HG02852 (cell line): Measurements from ENCODE around the gene TLL1.

ENCODE experiments used
- ATAC-seq: cut with Tn5 transposase; IDR thresholded peaks from one replicate; pipeline ENCODE4 v1.9.1; 2021; ENCODE audit warnings: mild to moderate bottlenecking, moderate library complexity; ENCODE audit not compliant: unreplicated experiment

TLL1 gene

DNA sequence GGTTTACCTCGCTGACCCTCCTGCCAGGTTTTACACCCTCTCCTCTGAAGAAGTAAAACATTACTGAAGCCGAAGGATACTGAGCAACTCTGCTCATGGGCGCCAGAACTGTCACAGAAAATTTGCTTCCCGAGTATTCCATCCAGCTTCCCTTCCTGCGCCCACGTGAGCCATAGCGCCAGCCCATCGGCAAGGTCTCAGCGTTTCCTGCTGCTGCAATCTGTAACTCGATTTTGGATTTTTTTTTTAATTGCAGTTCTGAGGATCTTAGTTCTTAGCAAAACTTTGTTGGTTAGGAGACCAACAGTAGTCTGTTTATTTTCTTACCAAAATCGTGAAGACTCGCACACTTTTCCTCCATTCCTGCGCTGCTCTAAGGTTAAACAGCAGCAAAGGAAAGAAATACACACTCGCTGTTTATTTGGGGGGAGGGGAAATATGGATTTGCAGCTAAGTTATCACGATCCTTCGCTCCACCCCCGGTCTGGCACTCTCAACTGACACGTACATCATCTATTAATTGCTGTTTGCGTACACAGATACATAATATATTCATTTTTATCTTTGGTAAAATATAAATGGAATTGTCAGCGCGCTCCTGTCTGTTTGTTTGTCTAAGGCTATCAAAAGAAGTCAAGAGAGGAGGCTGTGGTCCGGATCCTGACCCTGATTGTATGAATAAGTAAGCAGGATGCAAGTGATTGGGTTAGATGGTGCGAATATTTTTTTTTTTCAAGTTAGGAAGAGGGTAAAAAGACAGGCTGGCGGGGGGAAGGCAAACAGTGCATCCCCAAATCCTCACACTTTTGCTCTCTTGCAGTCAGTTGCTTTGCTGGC, at the start of gene TLL1:
TSS of gene TLL1 (plus strand) at position 777 of the 837 bp plus-strand sequence. CDS start 668 bp downstream, outside the sequence.
- no peak for ATAC-seq

DNA sequence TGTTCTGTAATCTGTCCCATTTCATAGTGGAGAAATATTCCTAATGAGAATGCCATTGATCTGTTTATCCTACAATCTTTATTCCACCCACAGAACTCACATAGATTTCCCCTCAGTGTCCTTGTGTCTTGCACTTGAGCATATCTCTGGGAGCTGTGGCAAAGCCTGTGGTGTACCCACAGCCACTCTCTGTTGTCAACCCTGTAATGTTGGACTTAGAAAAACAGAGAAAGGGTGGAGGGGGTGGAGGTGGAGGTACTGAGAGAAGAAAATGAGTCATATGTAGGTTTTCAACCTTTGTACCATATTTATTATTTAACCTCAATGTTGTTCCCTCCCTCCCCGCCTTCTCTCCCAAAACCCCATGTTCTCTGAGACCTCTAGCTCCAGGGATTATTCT, 46.9 kb upstream of the TLL1 start:
- ATAC-seq: no peak

GRCh38 chr4:165827018-165827417, 46.0 kb upstream of the TLL1 start:
- ATAC-seq: no peak

- no peak for ATAC-seq
These were observed 44.1 kb upstream of the TLL1 start for GRCh38 chr4:165828928-165829327.

GRCh38 chr4:165834116-165834515, 38.9 kb upstream of the TLL1 start:
- ATAC-seq: no peak

GRCh38 chr4:165838575-165838974, 34.5 kb upstream of the TLL1 start:
- ATAC-seq: no peak

DNA sequence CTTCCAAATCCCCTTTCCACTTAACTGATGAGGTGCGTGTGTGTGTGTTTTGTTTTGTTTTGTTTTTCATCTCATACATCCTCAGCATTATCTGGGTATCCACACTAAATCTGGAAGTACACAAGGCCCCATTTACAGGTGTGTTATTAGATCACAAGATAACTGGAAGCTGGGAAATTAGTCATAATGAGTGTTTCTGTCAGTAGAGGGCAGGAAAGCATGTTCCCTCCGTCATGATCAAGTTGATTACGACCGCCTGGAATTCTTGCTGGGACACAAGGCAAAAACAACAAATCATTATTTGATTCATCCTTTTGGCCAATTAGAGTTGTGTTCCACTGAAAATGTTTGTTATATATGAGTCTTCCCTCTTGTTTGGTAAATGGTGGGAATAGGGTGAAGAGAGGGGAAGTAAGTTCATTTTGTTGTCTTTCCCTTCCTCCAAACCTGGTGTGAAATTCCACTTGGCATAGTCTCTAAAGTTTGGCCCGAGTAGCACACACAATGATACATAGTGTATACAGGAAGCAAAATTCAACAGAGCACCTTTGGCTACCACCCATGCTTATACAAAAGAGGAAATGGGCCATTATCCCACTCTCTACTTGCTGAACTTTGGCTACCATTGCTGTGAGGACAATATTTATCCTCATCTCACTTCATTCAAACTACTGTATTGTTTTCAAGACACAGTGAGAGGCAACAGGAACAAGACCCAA, 33.3 kb upstream of the TLL1 start:
- no peak for ATAC-seq

GRCh38 chr4:165842684-165843083, 30.4 kb upstream of the TLL1 start:
- no peak for ATAC-seq

DNA sequence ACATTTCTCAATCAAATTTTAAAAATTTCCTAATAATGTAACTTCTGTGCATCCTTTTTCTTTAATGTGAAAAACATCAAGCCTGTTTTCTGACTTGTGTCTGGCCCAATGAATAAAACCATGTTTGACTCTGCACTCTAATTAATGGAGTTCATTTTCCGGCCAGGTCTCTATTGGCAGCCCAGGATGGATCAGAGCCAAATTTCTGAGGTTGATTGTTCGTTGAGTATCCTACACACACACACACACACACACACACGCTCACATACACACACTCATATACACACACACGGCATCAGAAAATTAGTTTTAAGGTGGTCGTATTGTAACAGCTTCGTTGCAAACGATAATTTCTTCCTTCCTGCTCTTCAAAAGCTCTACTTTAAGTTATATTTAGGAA, 28.9 kb upstream of the TLL1 start:
- ATAC-seq: no peak

DNA sequence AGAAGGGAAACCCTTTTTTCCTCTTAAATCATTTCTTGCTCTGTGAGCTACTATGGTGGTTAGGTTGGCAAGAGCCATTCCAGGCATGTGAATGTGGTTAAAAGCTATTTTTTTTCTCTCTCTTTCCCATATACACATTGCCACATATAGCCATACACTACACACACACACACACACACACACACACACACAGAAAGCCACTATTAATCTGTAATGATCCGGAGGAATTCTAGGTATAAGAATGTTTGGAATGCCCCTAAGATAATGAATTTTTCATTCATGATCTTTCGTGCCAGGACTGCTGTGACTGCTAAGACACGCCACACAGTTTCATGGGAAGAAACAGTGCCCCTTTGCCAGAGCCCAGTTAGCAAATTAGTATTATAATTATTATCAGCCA, 21.8 kb upstream of the TLL1 start:
- no peak for ATAC-seq

- ATAC-seq: no peak
These were observed 17.8 kb upstream of the TLL1 start for GRCh38 chr4:165855191-165855590.

- ATAC-seq: no peak
These were observed 11.7 kb upstream of the TLL1 start for GRCh38 chr4:165861363-165861762.

- ATAC-seq: no peak
These were observed 8.8 kb upstream of the TLL1 start for GRCh38 chr4:165864271-165864670.

DNA sequence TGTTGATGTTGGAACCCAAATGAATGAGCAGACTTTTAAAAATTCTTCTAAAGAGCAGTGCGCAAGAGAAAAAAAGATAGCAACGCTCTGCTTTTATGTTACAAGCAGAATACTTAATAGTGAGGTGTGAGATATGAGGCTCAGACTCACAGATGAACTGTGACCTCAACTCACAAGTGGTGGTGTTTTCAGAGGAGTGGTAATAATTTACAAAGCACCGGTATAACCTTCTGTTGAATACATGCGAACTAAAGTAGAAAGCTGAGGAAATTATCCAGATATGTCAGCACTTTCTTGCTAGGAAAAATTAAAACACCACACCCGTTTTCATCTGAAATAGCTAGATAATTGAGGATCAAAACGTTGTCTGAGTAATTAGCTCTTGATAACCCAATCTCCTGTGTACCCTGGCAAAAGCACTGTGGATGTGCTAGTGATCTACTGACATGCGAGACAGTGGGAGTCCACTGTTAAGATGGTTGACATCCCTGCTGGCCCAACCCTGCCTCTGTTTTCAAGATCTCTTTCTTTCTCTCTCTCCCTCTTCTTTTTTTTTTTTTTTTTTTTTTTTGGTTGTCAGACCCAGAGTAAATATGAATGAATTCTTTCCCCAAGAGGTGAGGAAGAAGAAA, 6.9 kb upstream of the TLL1 start:
- ATAC-seq: no peak

DNA sequence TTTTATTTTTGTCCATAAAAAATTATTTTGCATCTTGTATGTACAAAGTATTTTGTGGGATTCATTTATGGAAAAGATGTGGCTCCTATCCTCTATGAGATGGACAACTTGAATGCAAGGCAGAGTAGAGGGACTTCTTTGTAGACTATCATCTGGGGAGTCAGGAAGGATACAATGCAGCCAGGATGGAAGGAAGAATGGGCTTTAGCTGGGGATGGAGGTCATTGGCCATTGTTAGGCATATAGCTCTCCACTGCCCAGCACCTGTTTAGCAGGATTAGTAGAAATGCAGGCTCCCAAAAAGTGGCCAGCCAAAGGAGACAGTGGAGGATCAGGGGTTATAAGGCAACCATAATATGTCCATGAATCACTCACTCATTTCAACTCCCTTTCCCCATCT, 5.1 kb upstream of the TLL1 start:
- ATAC-seq: no peak

DNA sequence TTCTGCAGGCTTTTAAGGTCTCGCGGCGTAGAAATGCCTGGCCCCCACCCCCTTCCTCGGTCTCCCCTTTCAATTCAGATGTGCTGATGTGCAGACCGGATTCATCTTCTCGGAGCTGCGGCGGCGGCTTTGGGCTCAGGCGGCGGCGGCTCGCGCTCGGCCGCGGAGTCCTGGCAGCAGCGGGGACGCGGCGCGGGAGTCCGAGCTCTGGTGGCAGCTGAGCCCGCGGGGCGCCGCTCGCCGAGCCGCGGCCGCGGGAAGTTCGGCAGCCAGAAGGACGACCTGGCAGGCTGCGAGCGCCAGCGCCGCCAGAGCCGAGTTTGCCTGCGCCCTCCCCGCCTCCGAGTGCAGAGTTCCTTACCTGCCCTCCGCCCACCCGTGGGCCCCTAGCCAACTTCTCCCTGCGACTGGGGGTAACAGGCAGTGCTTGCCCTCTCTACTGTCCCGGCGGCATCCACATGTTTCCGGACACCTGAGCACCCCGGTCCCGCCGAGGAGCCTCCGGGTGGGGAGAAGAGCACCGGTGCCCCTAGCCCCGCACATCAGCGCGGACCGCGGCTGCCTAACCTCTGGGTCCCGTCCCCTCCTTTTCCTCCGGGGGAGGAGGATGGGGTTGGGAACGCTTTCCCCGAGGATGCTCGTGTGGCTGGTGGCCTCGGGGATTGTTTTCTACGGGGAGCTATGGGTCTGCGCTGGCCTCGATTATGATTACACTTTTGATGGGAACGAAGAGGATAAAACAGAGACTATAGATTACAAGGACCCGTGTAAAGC, 448 bp downstream of the TLL1 start:
- no peak for ATAC-seq

- ATAC-seq: no peak
These were observed 1.2 kb downstream of the TLL1 start for GRCh38 chr4:165874072-165874790.

DNA sequence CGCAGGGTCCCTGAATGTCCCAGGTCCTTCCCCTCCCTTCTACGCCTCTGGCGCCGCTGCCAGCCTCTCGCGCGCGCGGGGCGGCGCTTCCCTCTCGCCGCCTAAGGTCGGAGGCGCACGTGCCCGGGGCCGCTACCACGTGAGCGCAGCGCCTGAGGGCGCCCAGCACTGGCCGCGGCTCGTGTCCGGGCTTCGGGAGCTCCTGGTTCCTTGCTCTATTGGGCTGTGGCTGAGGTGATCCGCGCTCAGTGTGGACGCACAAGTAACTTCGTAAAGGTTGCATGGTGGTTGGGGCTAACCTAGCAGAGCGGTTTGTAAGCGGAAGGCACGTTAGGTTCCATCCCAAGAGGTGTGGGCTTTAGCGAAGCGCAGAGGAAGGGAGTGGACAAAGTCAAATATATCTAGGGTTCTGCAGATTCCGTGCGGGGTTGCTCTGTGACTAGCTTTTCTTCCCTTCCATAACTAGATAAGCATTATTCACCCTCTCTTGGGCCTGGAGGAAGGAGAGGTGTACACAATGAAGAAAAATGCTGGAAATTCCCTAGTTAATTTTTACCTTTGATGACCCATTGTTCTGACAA, 1.8 kb downstream of the TLL1 start:
- no peak for ATAC-seq

GRCh38 chr4:165875446-165875845, 2.4 kb downstream of the TLL1 start:
- ATAC-seq: no peak

- no peak for ATAC-seq
These were observed 4.2 kb downstream of the TLL1 start for GRCh38 chr4:165877286-165877685.
